Panc1 (cell line): Measurements from ENCODE around the gene ATP5ME. TPM values are rescaled to one million over a fixed set of nuclear protein-coding genes. Genes with fewer than 3 reads are reported as not detected.

Source experiments
- ATAC-seq: fragments of 200-7000 bp; cut with Tn5 transposase; 2 replicates; pipeline ENCODE4 v1.9.1; 2020; ENCODE audit warnings: mild to moderate bottlenecking, moderate library complexity
- BruUV-seq: library from RNA; stranded (reverse); fragments of 400-500 nt; replicated peaks from 2 replicates; lab custom pipeline; 2021; lab: Mats Ljungman, UMichigan
- CTCF ChIA-PET: fragments of 300-600 bp; sonication (Branson Sonifier 250); formaldehyde crosslinking; loops from one replicate; lab custom pipeline; 2022; ENCODE audit warnings: antibody characterized with exemption; lab: Charles Lee
- POLR2A ChIA-PET: fragments of 300-600 bp; sonication (Branson Sonifier 250); formaldehyde crosslinking; loops from one replicate; lab custom pipeline; 2022; ENCODE audit warnings: antibody characterized with exemption; lab: Charles Lee
- DNase-seq: peaks from one replicate; pipeline ENCODE4 v3.0.0-alpha.2; 2010; ENCODE audit warnings: low read depth, low spot score
- H3K27ac ChIP-seq: 2 replicates; pipeline ENCODE4 v1.5.1; 2011; ENCODE audit warnings: mild to moderate bottlenecking, low read length, inconsistent platforms
- H3K27me3 ChIP-seq: fragments of 200-500 bp; sonication (Bioruptor generic); 2 replicates; pipeline ENCODE4 v1.6.0; 2014; ENCODE audit warnings: low read length, inconsistent platforms; ENCODE audit not compliant: control insufficient read depth, insufficient read depth
- H3K36me3 ChIP-seq: fragments of 200-500 bp; sonication (Bioruptor generic); 2 replicates; pipeline ENCODE4 v1.5.1; 2014; ENCODE audit warnings: inconsistent platforms, mild to moderate bottlenecking, low read length, moderate library complexity; ENCODE audit not compliant: control insufficient read depth, insufficient read depth
- H3K4me1 ChIP-seq: 2 replicates; pipeline ENCODE4 v1.5.1; 2011; ENCODE audit warnings: inconsistent platforms, mild to moderate bottlenecking, low read length, moderate library complexity; ENCODE audit not compliant: control insufficient read depth, insufficient read depth
- H3K4me3 ChIP-seq, 2 experiments: 2 replicates each; pipeline ENCODE4 v1.5.1; 2011 to 2012; ENCODE audit warnings: low read depth in 2 of 2, low read length in 2 of 2, mild to moderate bottlenecking in 2 of 2, inconsistent platforms in 1 of 2, moderate library complexity in 1 of 2
- H3K9me3 ChIP-seq: fragments of 200-500 bp; sonication (Bioruptor generic); 2 replicates; pipeline ENCODE4 v1.5.1; 2014; ENCODE audit warnings: low read depth, mild to moderate bottlenecking, inconsistent platforms, low read length, moderate library complexity; ENCODE audit not compliant: control insufficient read depth, insufficient read depth
- POLR2AphosphoS5 ChIP-seq: IDR thresholded peaks from 2 replicates; pipeline ENCODE4 v1.6.1; 2012; ENCODE audit warnings: mild to moderate bottlenecking, low read depth, low read length, moderate library complexity
- SIN3A ChIP-seq: IDR thresholded peaks from 2 replicates; pipeline ENCODE4 v1.6.1; 2012; ENCODE audit warnings: low read depth, mild to moderate bottlenecking, low read length, moderate library complexity, borderline replicate concordance; ENCODE audit not compliant: insufficient read depth
- TCF7L2 ChIP-seq: IDR thresholded peaks from 2 replicates; pipeline ENCODE4 v1.6.1; 2011; ENCODE audit warnings: mild to moderate bottlenecking, low read depth, low read length, inconsistent platforms
- in situ Hi-C: cut with HindIII; loops from 2 replicates; pipeline ENCODE4 v1.10.0; 2016; ENCODE audit warnings: low sequenced_read_pairs, low pct_unique_long_range_greater_than_20kb
- intact Hi-C: fragments of 100-400 bp; cut with micrococcal nuclease; formaldehyde crosslinking; loops from one replicate; pipeline ENCODE4 v1.10.0; 2022; ENCODE audit not compliant: unreplicated experiment
- total RNA-seq: library from RNA; stranded (reverse); gene quantifications from one replicate; pipeline ENCODE4 v1.2.1, GENCODE V29; 2021; ENCODE audit not compliant: unreplicated experiment
- TF ChIP-seq, protein P1 (sequence below), 2 experiments: IDR thresholded peaks; 2 replicates each; pipeline ENCODE4 v1.6.1; 2011 to 2012; ENCODE audit warnings: low read depth in 2 of 2, control low read depth in 1 of 2, low read length in 1 of 2, mild to moderate bottlenecking in 1 of 2, moderate library complexity in 1 of 2; ENCODE audit not compliant: insufficient read depth in 1 of 2
- TF ChIP-seq, protein P2 (sequence below): fragments of 450-650 bp; IDR thresholded peaks from 2 replicates; pipeline ENCODE4 v1.5.1; 2017; ENCODE audit warnings: mild to moderate bottlenecking

The ATP5ME gene
- total RNA-seq, 1 experiment from 2014 or later: 257 TPM

DNA sequence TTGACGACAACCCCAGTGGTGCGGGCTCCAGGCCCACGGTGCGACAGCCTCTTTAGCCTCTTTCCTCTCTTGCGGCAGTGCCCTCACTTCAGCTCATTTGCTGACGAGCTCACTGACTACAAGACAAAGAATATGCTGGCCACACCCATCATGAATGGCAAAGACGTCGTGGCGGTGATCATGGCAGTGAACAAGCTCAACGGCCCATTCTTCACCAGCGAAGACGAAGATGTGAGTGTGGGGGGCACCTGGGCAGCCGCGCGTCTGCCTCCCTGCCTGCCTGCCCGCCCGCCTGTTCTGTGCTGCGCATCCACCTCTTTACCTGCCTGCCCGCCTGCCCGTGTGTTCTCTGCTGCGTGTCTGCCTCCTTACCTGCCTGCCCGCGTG, 39.5 kb downstream of the ATP5ME start:
- ATAC-seq: peak; percentile 54; the same call in 1 of the 2 replicates
- Histone ChIP-seq H3K4me1 (no peaks in the 10 kb centered on the region), H3K36me3 (no peaks in the 10 kb centered on the region), H3K27ac (no peak overlapping the region), H3K27me3 (no peaks in the 10 kb centered on the region), H3K9me3 (no peaks in the 10 kb centered on the region), H3K4me3 (no peak overlapping the region)
- TF ChIP-seq, protein P1, sequence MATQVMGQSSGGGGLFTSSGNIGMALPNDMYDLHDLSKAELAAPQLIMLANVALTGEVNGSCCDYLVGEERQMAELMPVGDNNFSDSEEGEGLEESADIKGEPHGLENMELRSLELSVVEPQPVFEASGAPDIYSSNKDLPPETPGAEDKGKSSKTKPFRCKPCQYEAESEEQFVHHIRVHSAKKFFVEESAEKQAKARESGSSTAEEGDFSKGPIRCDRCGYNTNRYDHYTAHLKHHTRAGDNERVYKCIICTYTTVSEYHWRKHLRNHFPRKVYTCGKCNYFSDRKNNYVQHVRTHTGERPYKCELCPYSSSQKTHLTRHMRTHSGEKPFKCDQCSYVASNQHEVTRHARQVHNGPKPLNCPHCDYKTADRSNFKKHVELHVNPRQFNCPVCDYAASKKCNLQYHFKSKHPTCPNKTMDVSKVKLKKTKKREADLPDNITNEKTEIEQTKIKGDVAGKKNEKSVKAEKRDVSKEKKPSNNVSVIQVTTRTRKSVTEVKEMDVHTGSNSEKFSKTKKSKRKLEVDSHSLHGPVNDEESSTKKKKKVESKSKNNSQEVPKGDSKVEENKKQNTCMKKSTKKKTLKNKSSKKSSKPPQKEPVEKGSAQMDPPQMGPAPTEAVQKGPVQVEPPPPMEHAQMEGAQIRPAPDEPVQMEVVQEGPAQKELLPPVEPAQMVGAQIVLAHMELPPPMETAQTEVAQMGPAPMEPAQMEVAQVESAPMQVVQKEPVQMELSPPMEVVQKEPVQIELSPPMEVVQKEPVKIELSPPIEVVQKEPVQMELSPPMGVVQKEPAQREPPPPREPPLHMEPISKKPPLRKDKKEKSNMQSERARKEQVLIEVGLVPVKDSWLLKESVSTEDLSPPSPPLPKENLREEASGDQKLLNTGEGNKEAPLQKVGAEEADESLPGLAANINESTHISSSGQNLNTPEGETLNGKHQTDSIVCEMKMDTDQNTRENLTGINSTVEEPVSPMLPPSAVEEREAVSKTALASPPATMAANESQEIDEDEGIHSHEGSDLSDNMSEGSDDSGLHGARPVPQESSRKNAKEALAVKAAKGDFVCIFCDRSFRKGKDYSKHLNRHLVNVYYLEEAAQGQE (IDR thresholded peaks at IDR 0.05; ENCODE audit: insufficient read depth in 1 of 2, low read depth in 2 of 2, low read length in 1 of 2): no peak
- TF ChIP-seq, protein P2, sequence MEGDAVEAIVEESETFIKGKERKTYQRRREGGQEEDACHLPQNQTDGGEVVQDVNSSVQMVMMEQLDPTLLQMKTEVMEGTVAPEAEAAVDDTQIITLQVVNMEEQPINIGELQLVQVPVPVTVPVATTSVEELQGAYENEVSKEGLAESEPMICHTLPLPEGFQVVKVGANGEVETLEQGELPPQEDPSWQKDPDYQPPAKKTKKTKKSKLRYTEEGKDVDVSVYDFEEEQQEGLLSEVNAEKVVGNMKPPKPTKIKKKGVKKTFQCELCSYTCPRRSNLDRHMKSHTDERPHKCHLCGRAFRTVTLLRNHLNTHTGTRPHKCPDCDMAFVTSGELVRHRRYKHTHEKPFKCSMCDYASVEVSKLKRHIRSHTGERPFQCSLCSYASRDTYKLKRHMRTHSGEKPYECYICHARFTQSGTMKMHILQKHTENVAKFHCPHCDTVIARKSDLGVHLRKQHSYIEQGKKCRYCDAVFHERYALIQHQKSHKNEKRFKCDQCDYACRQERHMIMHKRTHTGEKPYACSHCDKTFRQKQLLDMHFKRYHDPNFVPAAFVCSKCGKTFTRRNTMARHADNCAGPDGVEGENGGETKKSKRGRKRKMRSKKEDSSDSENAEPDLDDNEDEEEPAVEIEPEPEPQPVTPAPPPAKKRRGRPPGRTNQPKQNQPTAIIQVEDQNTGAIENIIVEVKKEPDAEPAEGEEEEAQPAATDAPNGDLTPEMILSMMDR: no peak
- TF ChIP-seq SIN3A: no peak
- no peak for TF ChIP-seq POLR2AphosphoS5
- no peak for TF ChIP-seq TCF7L2
- in situ Hi-C loops (no loop called here), intact Hi-C loops (no loop called here)
- CTCF ChIA-PET: no interaction called here
- no TSS peak for BruUV-seq
- DNase-seq: no peak
- POLR2A ChIA-PET: no interaction called here

DNA sequence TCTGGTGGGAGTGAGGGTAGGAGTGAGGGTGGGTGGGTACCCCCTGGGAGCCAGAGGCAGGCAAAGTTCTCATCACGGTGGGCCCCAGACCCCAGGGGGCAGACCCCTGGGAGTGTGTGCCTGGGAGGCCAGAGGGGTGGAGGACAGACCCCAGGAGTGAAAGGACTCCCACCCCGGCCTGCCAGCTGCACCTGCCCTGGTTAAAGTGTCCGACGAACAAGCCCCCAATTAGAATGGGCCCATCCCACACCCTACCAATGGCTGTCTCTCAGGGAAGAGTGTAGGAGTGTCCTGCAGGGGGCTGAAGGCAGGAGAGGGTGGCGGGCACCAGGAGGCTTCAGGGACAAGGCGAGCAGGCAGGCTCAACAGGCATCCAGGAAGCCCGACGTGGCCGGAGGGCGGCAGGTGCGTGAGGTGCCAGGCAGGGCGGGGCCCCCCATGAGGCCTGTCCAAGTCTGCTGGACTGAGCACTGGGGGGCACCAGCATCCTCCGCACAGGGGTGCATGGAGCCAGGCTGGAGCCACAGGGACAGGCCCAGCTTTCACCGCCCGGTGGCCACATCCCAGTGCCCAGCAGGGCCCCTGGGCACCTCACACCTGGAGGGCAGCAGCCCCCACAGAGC, 40.0 kb downstream of the ATP5ME start:
- Histone ChIP-seq H3K27me3 (no peaks in the 10 kb centered on the region), H3K4me3 (no peak overlapping the region), H3K36me3 (no peaks in the 10 kb centered on the region), H3K4me1 (no peaks in the 10 kb centered on the region), H3K9me3 (no peaks in the 10 kb centered on the region), H3K27ac (no peak overlapping the region)
- POLR2A ChIA-PET: no interaction called here
- ATAC-seq (peak; percentile 54; the same call in 1 of the 2 replicates), DNase-seq (no peak)
- intact Hi-C loops: no loop called here
- CTCF ChIA-PET: no interaction called here
- in situ Hi-C loops: no loop called here
- no TSS peak for BruUV-seq
- TF ChIP-seq POLR2AphosphoS5 (no peak), TCF7L2 (no peak), SIN3A (no peak)
- TF ChIP-seq, protein P1 (IDR thresholded peaks at IDR 0.05; ENCODE audit: insufficient read depth in 1 of 2, low read depth in 2 of 2, low read length in 1 of 2): no peak
- TF ChIP-seq, protein P2: no peak
